SK-N-SH (cell line): ENCODE data around the gene GPR158. TPM values are rescaled to one million over a fixed set of nuclear protein-coding genes. Genes with fewer than 3 reads are reported as not detected.

Experiments used
- CTCF ChIA-PET: fragments of 300-600, 350-600 bp; formaldehyde crosslinking; extraction: SDS; loops from one replicate; lab custom pipeline; 2021; lab: Yijun Ruan, JAX
- POLR2A ChIA-PET: fragments of 350-600 bp; sonication (Branson Sonifier 250); formaldehyde crosslinking; extraction: SDS; loops from one replicate; lab custom pipeline; 2020; ENCODE audit warnings: antibody characterized with exemption, inconsistent platforms; lab: Yijun Ruan, JAX
- DNase-seq: peaks from one replicate; pipeline ENCODE4 v3.0.0; 2012
- H2AFZ ChIP-seq: fragments of 200-600 bp; sonication (generic); 2 replicates; pipeline ENCODE4 v1.8.1; 2016; ENCODE audit warnings: antibody characterized with exemption, mild to moderate bottlenecking, low read depth
- H3F3A ChIP-seq: fragments of 200-600 bp; sonication (generic); replicated peaks from 2 replicates; pipeline ENCODE3; 2016; ENCODE audit warnings: antibody characterized with exemption, mild to moderate bottlenecking; ENCODE audit not compliant: insufficient read depth
- H3K27ac ChIP-seq, 2 experiments: fragments of 200-500 bp in 1 of 2; fragments of 200-600 bp in 1 of 2; sonication (Bioruptor generic) in 1 of 2; sonication (generic), shearing (Covaris generic) in 1 of 2; 2 replicates each; pipeline versions ENCODE4 v1.5.1 to v1.6.1; 2014 to 2016; ENCODE audit warnings: low read depth in 2 of 2, inconsistent platforms in 1 of 2, low read length in 1 of 2, mild to moderate bottlenecking in 1 of 2, mixed read lengths in 1 of 2
- H3K27me3 ChIP-seq: fragments of 200-600 bp; sonication (generic), shearing (Covaris generic); 2 replicates; pipeline ENCODE4 v1.6.1; 2016; ENCODE audit warnings: mixed run types; ENCODE audit not compliant: insufficient read depth
- H3K36me3 ChIP-seq, 2 experiments: fragments of 200-500 bp in 1 of 2; fragments of 200-600 bp in 1 of 2; sonication (Bioruptor generic) in 1 of 2; sonication (generic) in 1 of 2; replicated peaks in 1 of 2; 2 replicates each; pipeline versions ENCODE3 to v1.5.1; 2014 to 2016; ENCODE audit warnings: low read length in 1 of 2, mild to moderate bottlenecking in 1 of 2; ENCODE audit not compliant: insufficient read depth in 2 of 2, control insufficient read depth in 1 of 2
- H3K4me1 ChIP-seq, 2 experiments: fragments of 200-500 bp in 1 of 2; fragments of 200-600 bp in 1 of 2; sonication (Bioruptor generic) in 1 of 2; sonication (generic), shearing (Covaris generic) in 1 of 2; 2 replicates each; pipeline versions ENCODE4 v1.5.1 to v1.6.1; 2014 to 2016; ENCODE audit warnings: low read depth in 1 of 2, low read length in 1 of 2, mixed run types in 1 of 2; ENCODE audit not compliant: insufficient read depth in 2 of 2, control insufficient read depth in 1 of 2
- H3K4me2 ChIP-seq: fragments of 200-600 bp; sonication (generic), shearing (Covaris generic); 2 replicates; pipeline ENCODE4 v1.6.1; 2017; ENCODE audit warnings: mixed run types
- H3K4me3 ChIP-seq, 2 experiments: fragments of 200-500 bp in 1 of 2; fragments of 200-600 bp in 1 of 2; sonication (Bioruptor generic) in 1 of 2; sonication (generic), shearing (Covaris generic) in 1 of 2; 2 replicates each; pipeline versions ENCODE4 v1.5.1 to v1.8.1; 2014 to 2016; ENCODE audit warnings: low read depth in 2 of 2, inconsistent platforms in 1 of 2, low read length in 1 of 2, mild to moderate bottlenecking in 1 of 2, mixed read lengths in 1 of 2, moderate library complexity in 1 of 2
- H3K79me2 ChIP-seq: fragments of 200-600 bp; sonication (generic); 2 replicates; pipeline ENCODE4 v1.8.1; 2017; ENCODE audit warnings: mild to moderate bottlenecking; ENCODE audit not compliant: insufficient read depth
- H3K9ac ChIP-seq: fragments of 200-600 bp; sonication (generic); 2 replicates; pipeline ENCODE4 v1.6.1; 2017; ENCODE audit warnings: mixed run types
- H3K9me2 ChIP-seq: fragments of 200-600 bp; sonication (generic); 2 replicates; pipeline ENCODE4 v1.6.1; 2017; ENCODE audit warnings: mixed run types
- H3K9me3 ChIP-seq: fragments of 200-600 bp; sonication (generic); 2 replicates; pipeline ENCODE4 v1.6.1; 2017; ENCODE audit warnings: mixed run types, mild to moderate bottlenecking, moderate library complexity
- H4K20me1 ChIP-seq: fragments of 200-600 bp; sonication (generic); 2 replicates; pipeline ENCODE4 v1.6.1; 2017; ENCODE audit warnings: mild to moderate bottlenecking, mixed run types; ENCODE audit not compliant: insufficient read depth
- CHD2 ChIP-seq: fragments of 150-350 bp; IDR thresholded peaks from 2 replicates; pipeline ENCODE4 v1.6.1; 2018; ENCODE audit warnings: low read length; ENCODE audit not compliant: partially characterized antibody
- EP300 ChIP-seq, 2 experiments: IDR thresholded peaks; 2 replicates each; pipeline versions ENCODE4 v1.4.0 to v1.6.1; 2012; ENCODE audit warnings: borderline replicate concordance in 1 of 2, low read depth in 1 of 2, low read length in 1 of 2
- EZH2phosphoT487 ChIP-seq: fragments of 200-600 bp; sonication (generic); IDR thresholded peaks from 2 replicates; pipeline ENCODE4 v1.6.1; 2017; ENCODE audit warnings: low read depth, mixed run types, mild to moderate bottlenecking, antibody characterized with exemption, moderate library complexity, borderline replicate concordance
- GABPA ChIP-seq: IDR thresholded peaks from 2 replicates; pipeline ENCODE4 v1.4.0; 2012; ENCODE audit warnings: low read depth, mild to moderate bottlenecking
- MEF2A ChIP-seq: IDR thresholded peaks from 2 replicates; pipeline ENCODE4 v1.4.0; 2012; ENCODE audit warnings: low read depth, borderline replicate concordance
- NFIC ChIP-seq: IDR thresholded peaks from 2 replicates; pipeline ENCODE4 v1.4.0; 2012; ENCODE audit warnings: borderline replicate concordance
- RCOR1 ChIP-seq: fragments of 150-350 bp; IDR thresholded peaks from 2 replicates; pipeline ENCODE4 v1.6.1; 2017; ENCODE audit warnings: antibody characterized with exemption, low read length
- RFX5 ChIP-seq: IDR thresholded peaks from 2 replicates; pipeline ENCODE4 v1.6.1; 2012; ENCODE audit warnings: mild to moderate bottlenecking, improper control_type of control experiment, low read length
- SIN3A ChIP-seq: IDR thresholded peaks from 2 replicates; pipeline ENCODE4 v1.6.1; 2012; ENCODE audit warnings: low read depth, mild to moderate bottlenecking, low read length, moderate library complexity, borderline replicate concordance
- TAF1 ChIP-seq: IDR thresholded peaks from 2 replicates; pipeline ENCODE4 v1.6.1; 2012; ENCODE audit warnings: low read depth, mild to moderate bottlenecking, low read length, moderate library complexity, borderline replicate concordance
- YY1 ChIP-seq: IDR thresholded peaks from 2 replicates; pipeline ENCODE4 v1.4.0; 2012; ENCODE audit warnings: low read depth, mild to moderate bottlenecking
- WGBS: methylation state at CpG from one replicate; pipeline ENCODE4 v1.1.6; 2017; ENCODE audit warnings: low lambda C conversion rate; 5-methylcytosine and 5-hydroxymethylcytosine counted together
- polyA plus RNA-seq, 3 experiments: library from polyadenylated mRNA; depleted of rRNA; stranded (reverse); fragments of >200 nt; gene quantifications; 2 replicates each; pipeline ENCODE4 v1.2.3, GENCODE V29; 2012
- TF ChIP-seq, protein P1 (sequence below): fragments of 200-600 bp; sonication (generic); IDR thresholded peaks from 2 replicates; pipeline ENCODE4 v1.6.1; 2017; ENCODE audit warnings: antibody characterized with exemption, mild to moderate bottlenecking, moderate library complexity
- TF ChIP-seq, protein P2 (sequence below): fragments of 150-350 bp; IDR thresholded peaks from 2 replicates; pipeline ENCODE4 v1.6.1; 2017; ENCODE audit warnings: antibody characterized with exemption, low read length, low read depth, borderline replicate concordance

GPR158 gene
- polyA plus RNA-seq, 1 of the 3 experiments (the other 2 are of a cell fraction), result not detected

DNA sequence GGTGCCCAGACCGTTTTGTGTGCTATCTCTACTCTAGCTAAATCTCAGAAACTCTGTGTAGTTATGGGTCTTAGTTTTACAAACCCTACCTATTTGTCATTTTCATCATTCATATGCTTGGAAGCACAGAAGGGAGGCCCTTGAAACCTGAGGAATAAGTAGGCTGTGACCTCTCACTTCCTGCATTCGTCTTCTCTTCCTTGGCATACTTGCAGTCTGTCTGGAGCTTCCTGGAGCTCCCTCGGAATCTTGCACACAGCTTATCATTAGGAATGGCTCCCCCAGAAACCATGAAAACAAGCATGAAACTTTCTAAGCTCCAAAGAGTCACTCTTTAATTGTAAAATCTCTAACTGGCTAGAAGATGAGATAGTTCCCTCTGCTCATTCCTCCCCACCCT, 382.3 kb downstream of the GPR158 start:
- ChIA-PET CTCF (interaction anchor here (1.0 kb wide), 1 partner anchor 9 kb away, joined by 3 read pairs; no protein-coding TSS in a partner anchor), POLR2A (no interaction called here)
- Histone ChIP-seq H3K79me2 (no peaks in the 10 kb centered on the region), H3K27me3 (no peaks in the 10 kb centered on the region), H3K4me1 (no peaks in the 10 kb centered on the region; a peak in 1 of 4 replicates), H3K27ac (no peak overlapping the region), H3K9me2 (no peaks in the 10 kb centered on the region), H3K36me3 (no peaks in the 10 kb centered on the region), H3K9me3 (no peaks in the 10 kb centered on the region), H4K20me1 (no peaks in the 10 kb centered on the region), H3K9ac (no peak overlapping the region), H3F3A (peaks cover 7% of the 10 kb centered on the region), H3K4me2 (no peak overlapping the region), H2AFZ (no peak overlapping the region), H3K4me3 (no peak overlapping the region)
- no peak for DNase-seq
- 29% methylated on average over 3 of the region's 3 CpGs for WGBS
- TF ChIP-seq NFIC (no peak), EZH2phosphoT487 (no peak), RFX5 (no peak), TAF1 (no peak), GABPA (no peak), MEF2A (no peak)

- H3K79me2 ChIP-seq, result no peaks in the 10 kb centered on the region
- H3K9ac ChIP-seq, result no peak overlapping the region
- H2AFZ ChIP-seq, result no peak overlapping the region
- WGBS, result 41% methylated on average over 2 of the region's 2 CpGs
- peak; percentile 14 for DNase-seq
- no peaks in the 10 kb centered on the region for H3F3A ChIP-seq
- no peaks in the 10 kb centered on the region for H3K27me3 ChIP-seq
- H3K4me3 ChIP-seq, result no peak overlapping the region
- ChIA-PET POLR2A (no interaction called here), CTCF (no interaction called here)
- no peak overlapping the region for H3K27ac ChIP-seq
- TF ChIP-seq RCOR1, result no peak
- TF ChIP-seq, protein P1, sequence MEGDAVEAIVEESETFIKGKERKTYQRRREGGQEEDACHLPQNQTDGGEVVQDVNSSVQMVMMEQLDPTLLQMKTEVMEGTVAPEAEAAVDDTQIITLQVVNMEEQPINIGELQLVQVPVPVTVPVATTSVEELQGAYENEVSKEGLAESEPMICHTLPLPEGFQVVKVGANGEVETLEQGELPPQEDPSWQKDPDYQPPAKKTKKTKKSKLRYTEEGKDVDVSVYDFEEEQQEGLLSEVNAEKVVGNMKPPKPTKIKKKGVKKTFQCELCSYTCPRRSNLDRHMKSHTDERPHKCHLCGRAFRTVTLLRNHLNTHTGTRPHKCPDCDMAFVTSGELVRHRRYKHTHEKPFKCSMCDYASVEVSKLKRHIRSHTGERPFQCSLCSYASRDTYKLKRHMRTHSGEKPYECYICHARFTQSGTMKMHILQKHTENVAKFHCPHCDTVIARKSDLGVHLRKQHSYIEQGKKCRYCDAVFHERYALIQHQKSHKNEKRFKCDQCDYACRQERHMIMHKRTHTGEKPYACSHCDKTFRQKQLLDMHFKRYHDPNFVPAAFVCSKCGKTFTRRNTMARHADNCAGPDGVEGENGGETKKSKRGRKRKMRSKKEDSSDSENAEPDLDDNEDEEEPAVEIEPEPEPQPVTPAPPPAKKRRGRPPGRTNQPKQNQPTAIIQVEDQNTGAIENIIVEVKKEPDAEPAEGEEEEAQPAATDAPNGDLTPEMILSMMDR, result no peak
- TF ChIP-seq CHD2, result no peak
- no peak for TF ChIP-seq YY1
- TF ChIP-seq SIN3A, result no peak
- TF ChIP-seq EP300 (IDR thresholded peaks at IDR 0.05; ENCODE audit: borderline replicate concordance in 1 of 2, low read depth in 1 of 2, low read length in 1 of 2), result no peak
- TF ChIP-seq, protein P2, sequence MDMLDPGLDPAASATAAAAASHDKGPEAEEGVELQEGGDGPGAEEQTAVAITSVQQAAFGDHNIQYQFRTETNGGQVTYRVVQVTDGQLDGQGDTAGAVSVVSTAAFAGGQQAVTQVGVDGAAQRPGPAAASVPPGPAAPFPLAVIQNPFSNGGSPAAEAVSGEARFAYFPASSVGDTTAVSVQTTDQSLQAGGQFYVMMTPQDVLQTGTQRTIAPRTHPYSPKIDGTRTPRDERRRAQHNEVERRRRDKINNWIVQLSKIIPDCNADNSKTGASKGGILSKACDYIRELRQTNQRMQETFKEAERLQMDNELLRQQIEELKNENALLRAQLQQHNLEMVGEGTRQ, result no peak
- TF ChIP-seq EZH2phosphoT487, result no peak
- H4K20me1 ChIP-seq, result no peaks in the 10 kb centered on the region
- no peaks in the 10 kb centered on the region for H3K9me3 ChIP-seq
- H3K4me2 ChIP-seq, result no peak overlapping the region
- no peaks in the 10 kb centered on the region for H3K36me3 ChIP-seq
- no peaks in the 10 kb centered on the region; a peak in 1 of 4 replicates for H3K4me1 ChIP-seq
- H3K9me2 ChIP-seq, result no peaks in the 10 kb centered on the region
Measured at GRCh38 chr10:25561758-25562157, 387.0 kb downstream of the GPR158 start.
